Activated CD8-positive, alpha-beta memory T cell treated with anti-CD3 and anti-CD28 coated beads, Interleukin-2, amount 50 U/mL, for 24 hours (primary cell): ENCODE results near the gene ITPR2.
"Not testable (repeated sequence)": the region's sequence is repeated elsewhere in the genome, so short reads cannot be mapped to it uniquely, and the experiment has no call there.

Experiments used
- DNase-seq: peaks from one replicate; pipeline ENCODE4 v3.0.0-alpha.2; 2020; ENCODE audit errors: extremely low read depth

Gene ITPR2

DNA sequence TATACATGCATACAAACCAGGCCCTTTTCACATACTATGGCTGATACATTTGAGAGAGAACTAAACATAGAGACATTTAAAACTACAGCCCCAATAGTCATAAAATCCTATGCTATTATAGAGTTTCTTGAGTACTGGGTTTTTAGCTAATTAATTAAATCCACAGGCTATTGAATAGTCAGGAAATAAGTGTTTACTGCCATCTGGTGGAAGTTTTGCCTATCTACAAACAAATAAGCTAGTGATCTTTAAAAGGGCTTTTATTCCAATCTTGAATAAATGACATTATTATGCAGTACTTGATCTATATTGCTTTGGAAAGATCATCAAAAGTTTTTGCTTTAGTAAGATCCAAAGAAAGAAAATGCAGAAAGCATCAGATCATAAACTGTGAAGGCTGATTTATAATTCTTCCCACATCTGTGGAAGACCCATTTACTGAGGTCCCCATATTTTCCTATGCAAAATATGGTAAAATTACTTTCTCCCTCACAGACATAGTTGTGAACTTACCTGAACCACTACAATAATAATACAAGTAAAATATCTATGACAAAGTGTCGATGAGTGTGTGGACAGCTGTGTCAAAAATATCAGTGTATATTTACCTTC is 131.3 kb downstream of the ITPR2 start:
- DNase-seq: no peak

DNA sequence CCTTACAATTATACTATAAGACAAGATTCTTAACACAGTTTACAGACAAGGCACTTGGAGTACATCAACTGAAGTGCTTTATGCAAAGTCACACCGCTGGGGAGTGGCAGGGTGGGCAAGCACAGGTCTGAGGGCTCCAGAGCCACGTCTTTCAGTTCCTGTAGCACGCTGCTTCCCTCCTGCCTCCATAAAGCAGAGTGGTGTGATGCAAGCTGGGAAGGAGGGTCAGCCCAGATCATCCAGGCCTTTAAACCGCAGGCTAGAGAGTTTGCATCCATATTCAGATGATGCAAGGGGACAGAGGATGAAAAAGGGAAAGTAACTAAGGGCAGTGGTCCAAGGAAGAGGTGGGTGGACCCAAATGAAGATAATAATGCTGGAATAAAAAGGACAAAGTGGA is 132.6 kb downstream of the ITPR2 start:
- DNase-seq: no peak

DNA sequence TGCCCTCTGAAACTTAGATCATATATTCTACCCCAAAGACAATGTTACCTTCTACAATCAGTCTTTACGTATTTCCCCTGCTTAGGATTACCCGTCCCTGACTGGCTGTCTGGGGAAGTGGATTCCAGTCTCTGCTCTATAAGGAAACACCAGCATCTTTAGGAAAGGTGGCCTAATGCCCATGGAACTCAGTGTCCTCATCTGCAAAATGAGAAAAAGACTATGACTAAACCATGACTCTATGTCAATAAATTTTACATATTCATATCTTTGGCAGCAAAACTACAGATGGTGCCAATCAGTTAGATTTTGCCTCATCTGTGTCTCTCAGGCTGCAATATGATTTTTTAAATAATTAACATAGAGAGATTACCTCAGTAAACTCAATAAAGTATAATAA is 133.8 kb downstream of the ITPR2 start:
- DNase-seq: no peak

DNA sequence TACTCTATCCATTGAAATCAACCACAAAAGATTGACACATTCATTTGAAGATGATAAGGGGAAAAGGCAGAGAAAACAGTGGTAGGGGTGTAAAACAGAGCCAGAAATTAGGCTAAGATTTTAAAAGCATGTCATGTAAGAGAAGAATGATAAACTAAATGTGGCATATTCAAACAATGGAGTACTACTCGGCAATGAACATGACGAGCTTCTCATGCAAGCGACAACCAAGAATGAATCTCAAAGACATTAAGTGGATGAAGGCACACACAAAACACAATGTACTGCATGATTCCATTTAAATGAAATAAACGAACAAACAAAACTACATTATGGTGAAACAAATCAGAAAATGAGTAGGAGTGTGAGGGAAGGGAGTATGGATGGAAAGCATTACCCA is 134.8 kb downstream of the ITPR2 start:
- no peak for DNase-seq

DNA sequence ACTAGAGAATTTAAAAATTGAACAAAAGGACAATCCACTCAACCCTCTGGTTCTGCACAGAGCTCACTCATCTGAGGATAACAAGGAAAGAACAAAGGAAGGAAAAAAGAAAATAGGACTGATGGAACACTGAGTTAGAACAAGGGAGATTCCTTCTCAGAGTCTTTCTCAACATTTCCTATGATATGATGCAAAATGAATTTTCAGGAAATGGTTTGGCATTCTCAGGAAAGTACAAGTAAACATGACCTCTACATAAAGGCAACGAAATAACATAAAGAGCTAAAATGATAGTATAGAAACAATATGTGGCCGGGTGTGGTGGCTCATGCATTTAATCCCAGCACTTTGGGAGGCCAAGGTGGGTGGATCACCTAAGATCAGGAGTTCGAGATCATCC is 135.8 kb downstream of the ITPR2 start:
- DNase-seq: no peak

DNA sequence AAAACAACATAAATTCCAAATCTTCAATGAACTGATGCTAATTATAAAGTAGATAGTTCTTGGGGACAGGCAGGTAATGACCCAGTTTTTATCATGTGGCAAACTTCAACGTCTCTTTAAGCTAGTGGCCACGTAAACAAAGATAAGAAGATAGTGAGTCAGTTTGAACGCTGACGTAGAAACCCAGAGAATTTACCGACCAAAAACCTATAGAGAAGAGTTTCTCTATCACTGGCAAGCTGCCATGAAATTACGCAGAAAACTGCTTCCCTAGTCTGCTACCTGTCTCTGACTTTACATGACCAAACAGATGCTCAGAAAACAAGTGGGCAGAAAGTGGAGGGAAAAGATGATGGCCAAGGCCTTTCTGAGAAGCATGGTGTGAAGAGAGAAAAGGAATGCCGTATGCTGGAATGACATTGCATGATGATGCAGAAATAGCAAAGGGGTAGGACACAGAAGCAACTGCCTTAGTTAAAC is 136.3 kb downstream of the ITPR2 start:
- DNase-seq: no peak

DNA sequence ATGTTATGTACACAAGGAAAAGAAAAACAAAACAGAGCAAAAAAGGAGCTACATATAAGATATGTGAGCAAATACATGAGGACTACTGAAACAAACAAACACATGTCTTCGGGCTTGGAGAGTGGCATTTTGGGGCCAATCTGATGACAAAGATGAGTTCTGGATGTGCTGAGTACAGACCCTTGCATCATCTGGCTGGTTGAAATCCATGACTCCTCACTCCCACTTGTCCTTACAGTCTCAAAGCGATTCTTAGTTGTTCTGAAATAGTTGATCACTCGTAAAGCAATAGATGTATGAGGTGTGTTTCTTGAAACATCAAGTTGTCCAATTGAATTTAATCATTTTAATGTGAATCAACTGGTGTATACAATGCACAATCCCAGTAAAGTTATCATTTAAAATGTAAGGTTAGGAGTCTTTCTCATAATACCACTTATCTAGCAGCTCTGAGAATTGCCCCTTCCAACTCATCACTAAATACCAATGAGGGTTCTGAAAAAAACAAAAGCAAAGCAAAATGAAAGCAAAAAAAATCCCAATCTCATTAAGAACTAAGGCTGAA is 136.9 kb downstream of the ITPR2 start:
- no peak for DNase-seq

DNA sequence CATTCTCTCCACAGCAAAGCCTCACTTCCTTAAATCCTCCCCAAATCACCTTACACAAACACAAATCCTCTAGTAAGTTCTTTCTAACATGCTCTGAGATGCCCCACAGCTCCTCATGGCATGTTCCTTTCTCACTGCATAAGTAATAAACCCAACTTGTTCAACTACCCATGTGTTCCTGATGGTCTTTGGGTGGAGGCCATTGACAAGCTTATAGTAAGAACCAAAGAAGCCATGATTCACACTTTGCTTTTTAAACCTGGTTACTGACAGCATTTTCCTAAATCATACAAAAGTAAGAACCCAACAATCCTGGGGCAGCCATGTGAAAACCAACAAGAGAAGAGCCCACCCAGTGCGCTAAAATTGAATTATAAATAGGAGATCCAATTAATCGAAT is 138.6 kb downstream of the ITPR2 start:
- DNase-seq: no peak

DNA sequence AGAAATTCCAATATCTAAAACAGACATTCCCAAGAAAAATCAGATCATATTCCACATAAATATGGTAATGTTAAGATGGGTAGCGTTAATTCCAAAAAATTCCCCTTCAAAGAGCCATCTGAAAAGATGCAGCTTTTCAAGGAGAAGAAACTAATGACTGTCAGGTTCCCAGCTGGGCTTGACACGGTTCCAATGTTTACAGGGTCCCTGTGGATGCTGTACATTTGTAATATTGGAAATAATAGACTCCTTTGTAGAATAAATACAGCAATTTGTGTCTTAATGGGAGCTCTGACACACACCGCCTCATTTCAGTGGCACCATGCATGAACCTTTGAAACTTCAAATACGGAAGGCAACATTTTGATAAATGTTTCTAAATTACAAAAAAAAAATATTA is 140.6 kb downstream of the ITPR2 start:
- DNase-seq: no peak

DNA sequence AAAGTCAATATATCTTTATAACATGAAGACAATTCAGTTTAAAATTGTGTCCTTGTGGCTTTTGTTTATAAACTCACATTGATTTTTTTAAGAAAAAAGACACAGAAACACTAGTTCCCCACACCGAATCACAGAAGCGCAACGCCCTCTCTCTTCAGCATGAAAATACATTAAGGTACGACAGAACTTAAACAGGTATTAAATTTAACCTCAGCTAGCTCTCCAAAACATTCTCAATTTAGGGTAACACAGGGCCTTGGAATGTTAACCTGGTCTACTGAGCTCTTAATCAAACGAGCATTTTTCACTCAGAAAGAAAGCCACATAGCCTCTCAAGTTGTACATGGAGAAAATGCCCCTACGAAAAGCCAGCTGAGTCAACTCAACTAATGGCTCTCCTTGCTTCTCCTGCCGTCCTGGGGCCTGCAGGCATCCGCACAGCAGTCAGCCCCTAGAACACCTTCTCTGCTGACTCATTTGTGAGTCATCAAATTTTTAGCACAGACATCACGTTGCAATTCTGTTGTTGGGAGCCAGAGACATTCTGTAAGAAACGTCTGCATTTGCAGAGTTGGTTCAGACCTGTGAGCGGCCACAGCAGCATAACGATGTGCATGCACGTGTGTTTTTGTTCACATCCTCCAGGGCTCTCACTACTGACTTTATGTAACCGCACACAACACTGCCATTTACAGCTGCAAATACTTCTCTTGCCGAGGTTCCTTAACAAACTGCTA is 141.6 kb downstream of the ITPR2 start:
- DNase-seq: no peak

DNA sequence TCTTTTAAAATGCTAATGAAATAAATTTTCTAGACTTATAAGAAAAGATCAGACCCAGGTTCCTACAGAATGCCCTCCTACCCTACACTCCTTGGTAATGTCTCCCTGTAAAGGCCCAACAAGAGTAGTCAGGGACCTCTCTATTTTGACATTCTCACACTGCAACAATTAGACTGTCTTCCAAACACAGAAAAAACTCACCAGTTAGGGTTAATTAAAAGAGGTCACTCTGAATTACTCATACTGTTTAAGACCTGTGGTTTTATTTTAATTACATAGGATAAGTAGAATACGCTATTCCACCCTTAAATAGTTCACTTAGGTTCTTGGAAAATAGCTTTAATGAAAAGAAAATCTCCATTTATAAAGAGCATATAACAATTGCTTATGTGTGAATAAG is 142.4 kb downstream of the ITPR2 start:
- no peak for DNase-seq

DNA sequence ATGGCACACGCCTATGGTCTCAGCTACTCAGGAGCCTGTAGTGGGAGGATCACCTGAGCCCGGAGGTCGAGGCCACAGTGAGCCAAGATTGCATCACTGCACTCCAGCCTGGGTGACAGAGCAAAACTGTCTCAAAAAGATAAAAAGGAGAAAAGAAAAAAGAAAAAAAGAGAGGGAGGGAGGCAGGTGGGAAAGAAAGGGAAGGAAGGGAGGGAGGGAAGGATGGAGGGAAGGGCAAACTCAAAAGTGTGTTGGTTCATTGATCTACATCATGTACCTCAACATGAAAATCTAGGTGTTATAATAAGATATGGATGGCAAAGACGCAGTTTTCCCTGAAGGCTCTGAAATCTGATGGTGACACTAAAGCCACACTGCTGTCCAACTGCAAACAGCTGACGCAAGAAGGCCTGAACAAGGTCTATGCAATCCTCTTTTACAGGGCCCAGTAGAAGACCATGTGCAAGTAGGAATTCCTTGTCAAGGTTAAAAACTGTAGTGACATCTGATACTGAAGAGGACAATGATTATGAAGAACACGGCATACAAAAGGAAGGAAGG is 143.6 kb downstream of the ITPR2 start:
- DNase-seq: no peak

DNA sequence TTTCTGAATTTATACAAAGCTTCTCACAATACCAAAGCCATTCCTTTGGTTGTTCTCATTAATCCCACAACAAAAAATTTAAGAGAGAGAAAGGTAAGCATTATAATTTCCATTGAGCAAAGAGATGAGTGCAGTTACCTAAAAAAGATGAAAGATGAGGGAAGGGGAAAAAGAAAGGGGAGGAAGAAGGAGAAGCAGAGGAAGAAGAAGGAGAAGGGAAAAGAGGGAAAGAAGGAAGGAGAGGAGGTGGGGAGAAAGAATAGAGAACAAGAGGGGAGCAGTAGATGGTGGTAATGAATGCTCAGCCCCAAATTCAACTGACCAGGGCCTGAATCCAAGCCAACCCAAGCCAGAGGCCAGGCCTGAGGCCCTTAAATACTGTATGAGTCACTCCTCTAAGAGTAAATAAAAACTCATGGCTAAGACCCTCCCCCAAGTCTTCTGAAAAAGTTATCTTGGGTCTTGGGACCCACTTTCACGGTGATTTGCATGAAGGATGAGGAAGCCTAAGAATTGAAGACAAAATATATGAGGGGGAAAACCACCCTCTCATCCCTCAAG is 144.6 kb downstream of the ITPR2 start:
- DNase-seq: no peak

DNA sequence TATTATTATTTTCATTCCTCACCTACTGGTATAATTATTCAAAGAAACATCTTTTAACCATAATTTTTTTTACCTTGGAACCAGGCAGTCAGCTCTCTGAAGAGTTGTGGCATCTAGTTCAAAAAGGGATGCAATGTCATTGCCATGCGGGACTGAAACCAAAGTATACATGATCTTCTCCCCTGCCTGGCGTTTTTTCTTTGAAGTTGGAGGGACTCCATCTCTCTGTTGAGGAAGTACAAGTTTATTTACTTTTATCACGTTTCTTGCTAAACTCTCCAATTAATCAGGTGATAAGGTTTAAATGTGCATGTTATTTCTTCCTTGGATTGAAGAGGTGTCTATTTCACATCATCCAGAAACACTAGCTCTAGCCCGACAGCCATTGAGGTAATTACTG is 146.6 kb downstream of the ITPR2 start:
- DNase-seq: no peak

DNA sequence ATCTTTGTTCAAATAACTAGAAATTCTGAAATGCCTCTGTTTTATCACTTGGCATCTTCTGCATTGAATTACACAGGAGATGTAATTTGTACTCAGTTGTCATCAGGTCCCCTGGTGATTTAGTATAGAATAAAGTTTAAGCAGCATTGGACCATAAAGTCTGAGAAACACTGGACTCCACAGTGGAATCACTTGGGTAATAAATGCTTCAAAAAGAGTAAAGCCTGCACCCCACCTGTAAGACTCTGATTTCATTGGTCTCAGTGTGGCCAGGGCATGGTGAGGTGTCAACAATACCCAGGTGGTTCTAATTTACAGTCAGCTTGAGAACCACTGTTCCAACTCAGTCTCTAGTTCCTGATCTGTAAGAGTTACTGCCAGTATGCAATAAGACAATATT is 148.9 kb downstream of the ITPR2 start:
- no peak for DNase-seq

DNA sequence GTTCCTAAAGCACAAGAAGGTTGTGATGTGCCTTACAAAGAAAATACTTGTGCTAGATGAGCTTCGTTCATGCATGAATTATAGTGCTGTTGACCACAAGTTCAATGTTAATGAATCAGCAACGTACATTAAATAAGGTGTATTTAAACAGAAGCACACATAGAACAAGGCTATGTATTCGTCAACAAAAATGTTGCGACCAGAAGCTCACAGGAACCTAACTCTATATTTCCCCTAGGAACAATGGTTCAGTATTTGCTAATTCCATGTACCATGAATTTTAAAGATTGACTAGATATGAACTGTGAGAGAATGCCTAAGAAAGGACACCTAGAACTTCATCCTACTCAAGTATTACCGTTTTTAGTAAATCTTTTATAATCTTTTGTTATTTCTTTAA is 149.6 kb downstream of the ITPR2 start:
- DNase-seq: no peak

DNA sequence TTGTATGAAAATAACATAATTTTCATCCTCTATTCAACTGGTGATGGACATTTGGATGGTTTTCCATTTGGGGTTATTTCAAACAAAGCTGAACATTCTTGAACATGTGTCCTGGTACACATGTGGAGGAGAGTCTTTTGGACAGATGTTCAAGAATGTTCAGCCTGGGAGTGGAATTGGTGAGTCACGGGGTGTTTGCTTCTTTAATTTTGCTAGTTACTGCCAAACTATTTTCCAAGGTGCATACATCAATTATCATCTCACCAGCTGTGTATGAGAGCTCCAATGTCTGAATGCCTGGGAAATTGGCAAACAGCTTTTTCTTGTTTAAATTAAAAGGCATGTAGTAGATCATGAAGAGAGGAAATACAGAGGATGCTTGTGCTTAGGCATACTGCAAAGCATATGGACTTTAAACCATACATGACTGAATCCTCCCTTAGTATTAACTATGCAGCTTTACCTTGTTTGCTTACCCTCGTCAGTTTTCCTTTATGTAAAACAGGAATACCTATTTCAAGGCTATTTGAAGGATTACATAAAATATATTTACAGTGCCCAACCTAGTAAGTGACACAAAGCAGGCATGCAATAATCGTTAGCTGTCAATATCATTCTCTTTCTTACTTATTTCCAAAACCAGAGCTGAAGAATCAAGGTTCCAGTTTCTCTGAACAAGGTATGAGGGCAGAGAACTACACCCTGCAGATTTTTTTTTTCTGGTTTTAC is 152.1 kb downstream of the ITPR2 start:
- no peak for DNase-seq

DNA sequence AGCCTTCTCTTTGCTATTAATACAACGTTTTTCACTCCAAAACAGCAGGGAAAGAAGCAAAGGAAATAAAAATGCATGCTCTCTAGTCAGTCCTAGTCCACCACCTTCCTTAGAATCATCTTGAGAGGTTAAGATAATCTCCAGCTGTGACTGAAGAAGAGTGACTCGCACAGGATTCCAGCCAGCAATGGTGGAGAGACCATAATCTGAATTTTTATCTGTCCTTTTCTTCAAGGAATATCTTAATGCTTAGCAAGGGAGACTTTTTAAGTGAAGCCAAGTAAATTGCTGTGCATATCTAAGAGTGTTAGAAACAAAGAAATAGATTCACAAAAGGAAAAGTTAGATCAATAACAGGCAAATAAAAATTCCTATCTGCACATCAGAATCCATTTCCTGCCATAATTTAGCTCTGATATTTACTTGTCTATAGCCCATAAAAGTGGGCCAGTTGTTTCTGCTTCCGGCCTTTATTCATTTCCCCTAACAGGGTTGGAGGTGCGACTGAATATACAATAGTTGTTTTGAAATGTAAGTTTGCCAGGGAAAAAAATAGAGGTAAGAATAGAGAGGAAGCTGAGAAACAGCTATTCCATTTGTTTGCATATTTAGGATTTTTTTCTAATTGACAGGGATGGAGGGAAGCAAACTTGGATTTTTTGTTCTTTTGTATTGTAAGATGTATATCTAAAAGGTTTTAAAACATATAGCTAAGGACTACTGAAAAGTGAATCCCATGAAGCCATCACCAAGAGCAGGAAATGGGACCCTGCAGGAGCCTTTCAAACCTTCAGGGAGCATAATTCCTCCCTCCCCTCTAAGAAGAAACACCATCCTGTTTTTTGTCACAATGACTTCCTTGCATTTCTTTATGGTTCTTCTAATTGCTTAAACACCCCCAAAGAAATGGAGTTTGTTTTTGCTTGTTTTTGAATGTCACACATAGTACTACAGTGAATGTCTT is 154.0 kb downstream of the ITPR2 start:
- DNase-seq: no peak

DNA sequence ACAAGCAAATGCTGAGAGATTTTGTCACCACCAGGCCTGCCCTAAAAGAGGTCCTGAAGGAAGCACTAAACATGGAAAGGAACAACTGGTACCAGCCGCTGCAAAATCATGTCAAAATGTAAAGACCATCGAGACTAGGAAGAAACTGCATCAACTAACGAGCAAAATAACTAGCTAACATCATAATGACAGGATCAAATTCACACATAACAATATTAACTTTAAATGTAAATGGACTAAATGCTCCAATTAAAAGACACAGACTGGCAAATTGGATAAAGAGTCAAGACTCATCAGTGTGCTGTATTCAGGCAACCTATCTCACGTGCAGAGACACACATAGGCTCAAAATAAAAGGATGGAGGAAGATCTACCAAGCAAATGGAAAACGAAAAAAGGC is 161.5 kb downstream of the ITPR2 start:
- DNase-seq: not testable (repeated sequence)

DNA sequence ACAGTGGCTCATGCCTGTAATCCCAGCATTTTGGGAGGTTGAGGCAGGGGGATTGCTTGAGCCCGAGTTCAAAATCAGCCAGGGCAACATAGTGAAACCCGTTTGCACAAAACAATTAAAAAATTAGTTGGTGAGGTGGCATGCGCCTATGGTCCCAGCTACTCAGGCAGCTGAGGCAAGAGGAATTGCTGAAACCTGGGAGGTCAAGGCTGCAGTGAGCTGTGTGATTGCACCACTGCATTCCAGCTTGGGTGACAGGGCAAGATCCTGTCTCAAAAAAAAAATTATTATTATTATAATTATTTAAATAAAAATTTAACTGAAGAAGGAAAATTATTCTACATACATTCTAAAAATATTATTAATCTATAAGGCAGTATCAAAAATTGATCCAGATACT is 164.1 kb downstream of the ITPR2 start:
- no peak for DNase-seq

DNA sequence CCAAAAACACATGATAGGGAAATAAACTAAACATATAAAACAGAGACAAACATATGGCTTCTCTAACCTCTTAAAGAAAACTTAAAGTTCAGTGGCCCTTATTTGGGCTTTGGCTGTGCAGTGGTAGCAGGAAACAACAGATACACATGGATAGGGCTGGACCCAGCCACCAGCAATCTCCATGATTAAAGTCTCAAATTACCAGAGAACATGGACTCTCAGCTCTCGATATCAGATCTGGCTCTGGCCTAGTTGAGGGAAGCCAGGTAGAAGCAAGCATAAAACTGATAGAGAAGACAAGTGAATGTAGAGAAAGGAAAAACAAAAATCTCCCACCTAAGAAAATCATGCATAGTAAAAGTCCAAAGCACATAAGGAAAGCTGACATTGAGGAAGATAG is 164.8 kb downstream of the ITPR2 start:
- no peak for DNase-seq
